PFSK-1 (cell line): ENCODE measurements around the gene VTI1A.

Source experiments
- FOXP2 ChIP-seq: optimal IDR thresholded peaks from 2 replicates; pipeline ENCODE3; 2011; ENCODE audit warnings: borderline replicate concordance, control low read depth, inconsistent platforms; ENCODE audit not compliant: insufficient read depth; ENCODE audit errors: extremely low read length, extremely low read depth
- POLR2AphosphoS5 ChIP-seq: IDR thresholded peaks from 2 replicates; pipeline ENCODE4 v1.6.1; 2012; ENCODE audit warnings: low read depth, mild to moderate bottlenecking, control low read depth, low read length, moderate library complexity
- SIN3A ChIP-seq: IDR thresholded peaks from 2 replicates; pipeline ENCODE4 v1.6.1; 2012; ENCODE audit warnings: mild to moderate bottlenecking, low read length, moderate library complexity, borderline replicate concordance; ENCODE audit not compliant: insufficient read depth
- TAF1 ChIP-seq: IDR thresholded peaks from 2 replicates; pipeline ENCODE4 v1.6.1; 2012; ENCODE audit warnings: low read length, control low read depth, borderline replicate concordance; ENCODE audit not compliant: insufficient read depth
- TF ChIP-seq, protein P1 (sequence below), 2 experiments: IDR thresholded peaks; 2 replicates each; pipeline versions ENCODE4 v1.6.1 to v1.8.0; 2011 to 2012; ENCODE audit warnings: low read depth in 2 of 2, low read length in 2 of 2, control low read depth in 1 of 2, inconsistent platforms in 1 of 2, mild to moderate bottlenecking in 1 of 2, moderate library complexity in 1 of 2; ENCODE audit not compliant: insufficient read depth in 1 of 2

Gene VTI1A

GRCh38 chr10:112816891-112817290, 369.9 kb downstream of the VTI1A start:
- TF ChIP-seq, protein P1, sequence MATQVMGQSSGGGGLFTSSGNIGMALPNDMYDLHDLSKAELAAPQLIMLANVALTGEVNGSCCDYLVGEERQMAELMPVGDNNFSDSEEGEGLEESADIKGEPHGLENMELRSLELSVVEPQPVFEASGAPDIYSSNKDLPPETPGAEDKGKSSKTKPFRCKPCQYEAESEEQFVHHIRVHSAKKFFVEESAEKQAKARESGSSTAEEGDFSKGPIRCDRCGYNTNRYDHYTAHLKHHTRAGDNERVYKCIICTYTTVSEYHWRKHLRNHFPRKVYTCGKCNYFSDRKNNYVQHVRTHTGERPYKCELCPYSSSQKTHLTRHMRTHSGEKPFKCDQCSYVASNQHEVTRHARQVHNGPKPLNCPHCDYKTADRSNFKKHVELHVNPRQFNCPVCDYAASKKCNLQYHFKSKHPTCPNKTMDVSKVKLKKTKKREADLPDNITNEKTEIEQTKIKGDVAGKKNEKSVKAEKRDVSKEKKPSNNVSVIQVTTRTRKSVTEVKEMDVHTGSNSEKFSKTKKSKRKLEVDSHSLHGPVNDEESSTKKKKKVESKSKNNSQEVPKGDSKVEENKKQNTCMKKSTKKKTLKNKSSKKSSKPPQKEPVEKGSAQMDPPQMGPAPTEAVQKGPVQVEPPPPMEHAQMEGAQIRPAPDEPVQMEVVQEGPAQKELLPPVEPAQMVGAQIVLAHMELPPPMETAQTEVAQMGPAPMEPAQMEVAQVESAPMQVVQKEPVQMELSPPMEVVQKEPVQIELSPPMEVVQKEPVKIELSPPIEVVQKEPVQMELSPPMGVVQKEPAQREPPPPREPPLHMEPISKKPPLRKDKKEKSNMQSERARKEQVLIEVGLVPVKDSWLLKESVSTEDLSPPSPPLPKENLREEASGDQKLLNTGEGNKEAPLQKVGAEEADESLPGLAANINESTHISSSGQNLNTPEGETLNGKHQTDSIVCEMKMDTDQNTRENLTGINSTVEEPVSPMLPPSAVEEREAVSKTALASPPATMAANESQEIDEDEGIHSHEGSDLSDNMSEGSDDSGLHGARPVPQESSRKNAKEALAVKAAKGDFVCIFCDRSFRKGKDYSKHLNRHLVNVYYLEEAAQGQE (IDR thresholded peaks at IDR 0.05; ENCODE audit: insufficient read depth in 1 of 2, low read depth in 2 of 2, low read length in 2 of 2), result no peak
- TF ChIP-seq FOXP2, result no peak
- TF ChIP-seq SIN3A, result no peak
- TF ChIP-seq TAF1, result no peak
- no peak for TF ChIP-seq POLR2AphosphoS5

DNA sequence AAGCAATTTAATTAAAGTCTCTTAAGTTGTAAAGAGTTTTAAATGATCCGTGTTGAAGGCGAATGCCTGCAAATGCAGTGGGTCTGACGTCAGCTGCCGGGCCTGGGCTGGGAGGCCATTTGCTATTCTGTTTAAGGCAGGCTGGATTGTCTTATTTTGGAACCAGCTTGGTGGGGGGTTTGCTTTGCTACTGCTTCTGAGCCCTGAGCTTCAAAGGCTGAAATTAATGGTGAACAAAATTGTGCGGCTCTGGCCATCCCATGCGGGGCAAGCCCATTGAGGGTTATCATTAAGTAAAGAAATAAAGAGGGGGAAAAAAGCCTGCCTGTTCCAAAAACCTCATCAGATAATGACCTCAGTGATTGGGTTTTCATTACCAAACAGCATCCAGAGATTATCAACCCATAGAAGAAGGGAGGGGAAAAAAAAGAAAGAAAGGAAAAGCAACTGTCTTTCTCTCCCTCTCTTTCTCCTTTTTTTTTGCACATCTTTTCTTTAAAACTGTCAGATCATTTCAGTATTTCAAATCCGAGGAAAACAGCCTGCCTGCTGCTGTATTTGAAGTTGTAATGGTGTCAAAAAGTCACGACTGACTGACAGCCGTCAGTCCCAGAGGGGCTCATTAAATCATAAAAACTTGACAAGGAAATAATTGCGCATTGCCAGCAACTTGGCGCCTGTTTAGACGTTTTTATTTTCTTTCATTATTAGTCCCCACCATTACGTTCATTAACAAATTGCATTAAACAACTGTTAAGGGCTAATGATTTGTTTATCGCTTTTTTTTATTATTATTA, 371.2 kb downstream of the VTI1A start:
- TF ChIP-seq SIN3A (no peak), POLR2AphosphoS5 (no peak), FOXP2 (no peak), TAF1 (no peak)
- TF ChIP-seq, protein P1 (IDR thresholded peaks at IDR 0.05; ENCODE audit: insufficient read depth in 1 of 2, low read depth in 2 of 2, low read length in 2 of 2), result no peak

GRCh38 chr10:112819231-112819630, 372.2 kb downstream of the VTI1A start:
- no peak for TF ChIP-seq SIN3A

DNA sequence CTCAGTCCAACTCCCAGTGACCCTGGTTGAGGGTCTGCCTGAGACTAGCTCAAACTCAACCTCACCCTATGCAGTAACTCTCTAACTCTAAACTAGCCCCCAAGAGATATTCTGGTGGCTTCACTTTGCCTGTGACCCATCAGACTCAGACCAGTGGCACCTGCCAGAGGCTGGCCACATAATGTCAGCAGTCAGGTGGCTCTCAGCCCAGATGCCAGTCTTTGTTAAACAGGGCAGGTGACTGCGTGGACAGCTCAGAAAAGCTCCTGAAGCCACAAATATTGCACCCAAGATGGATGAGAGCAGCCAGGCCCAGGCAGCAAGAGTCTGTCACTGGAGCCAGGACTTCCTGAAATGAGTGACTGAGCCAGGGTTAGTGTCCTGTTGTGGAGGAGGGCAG, 373.3 kb downstream of the VTI1A start:
- TF ChIP-seq TAF1 (no peak), POLR2AphosphoS5 (no peak), SIN3A (no peak), FOXP2 (no peak)
- TF ChIP-seq, protein P1 (IDR thresholded peaks at IDR 0.05; ENCODE audit: insufficient read depth in 1 of 2, low read depth in 2 of 2, low read length in 2 of 2), result no peak

DNA sequence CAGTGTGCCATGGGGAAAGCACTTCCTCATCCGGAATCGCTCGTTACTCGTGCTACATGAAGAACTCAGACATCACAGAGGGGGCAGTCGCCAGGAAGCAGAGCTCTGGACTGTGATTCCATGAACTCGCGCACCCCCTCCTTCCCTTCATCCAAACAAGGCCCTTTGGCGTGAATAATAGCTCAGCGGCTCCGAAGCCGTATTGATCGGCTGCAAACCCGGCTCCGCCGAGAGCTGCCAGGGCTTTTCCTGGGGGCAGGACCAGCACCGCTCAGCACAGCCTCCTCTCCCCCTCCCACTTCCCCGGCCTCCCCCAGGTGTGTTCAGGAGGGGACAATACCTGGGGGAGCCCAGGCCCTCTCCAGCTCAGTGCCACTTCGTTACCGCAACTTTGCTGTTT, 374.0 kb downstream of the VTI1A start:
- TF ChIP-seq SIN3A, result no peak
- no peak for TF ChIP-seq POLR2AphosphoS5
- TF ChIP-seq, protein P1 (IDR thresholded peaks at IDR 0.05; ENCODE audit: insufficient read depth in 1 of 2, low read depth in 2 of 2, low read length in 2 of 2), result no peak
